Endothelial cell of umbilical vein (primary cell): Measurements from ENCODE around the gene RECQL5. TPM values are rescaled to one million over a fixed set of nuclear protein-coding genes. Genes with fewer than 3 reads are reported as not detected.

Experiments used
- BruUV-seq: library from RNA; stranded (reverse); fragments of 400-500 nt; replicated peaks from 2 replicates; lab custom pipeline; 2021; lab: Mats Ljungman, UMichigan
- CTCF ChIA-PET: fragments of 300-600, 350-600 bp; sonication (Branson Sonifier 250); formaldehyde crosslinking; loops from one replicate; lab custom pipeline; 2021; ENCODE audit warnings: antibody characterized with exemption, inconsistent platforms; lab: Charles Lee
- POLR2A ChIA-PET: fragments of 300-600, 350-600 bp; sonication (Branson Sonifier 250); formaldehyde crosslinking; loops from one replicate; lab custom pipeline; 2021; ENCODE audit warnings: antibody characterized with exemption, inconsistent platforms; lab: Charles Lee
- DNase-seq: peaks from one replicate; pipeline ENCODE4 v3.0.0-alpha.2; 2011; ENCODE audit warnings: low read depth, low spot score
- FAIRE-seq: peaks from 2 replicates; lab custom pipeline; 2011; peaks lifted over from hg19 to GRCh38; lab: Jason Lieb, UNC
- H2AFZ ChIP-seq: 2 replicates; pipeline ENCODE4 v1.6.0; 2012; ENCODE audit warnings: low read depth, low read length, control low read depth, inconsistent platforms
- H3K27ac ChIP-seq: 2 replicates; pipeline ENCODE4 v1.5.1; 2011; ENCODE audit warnings: low read depth, mild to moderate bottlenecking, control low read depth, low read length, moderate library complexity; ENCODE audit not compliant: insufficient read depth
- H3K27me3 ChIP-seq, 2 experiments: 2 replicates each; pipeline versions ENCODE4 v1.6.0 to v1.6.1; 2011; ENCODE audit warnings: low read length in 2 of 2, mixed read lengths in 1 of 2; ENCODE audit not compliant: control insufficient read depth in 2 of 2, insufficient read depth in 2 of 2
- H3K36me3 ChIP-seq, 2 experiments: 2 replicates in 1 of 2; 3 replicates in 1 of 2; pipeline ENCODE4 v1.5.1; 2011; ENCODE audit warnings: low read length in 2 of 2, mild to moderate bottlenecking in 1 of 2, moderate library complexity in 1 of 2; ENCODE audit not compliant: control insufficient read depth in 2 of 2, insufficient read depth in 2 of 2; ENCODE audit errors: extremely low read depth in 1 of 2
- H3K4me1 ChIP-seq: 3 replicates; pipeline ENCODE4 v1.5.1; 2011; ENCODE audit warnings: mild to moderate bottlenecking, low read length; ENCODE audit not compliant: control insufficient read depth, insufficient read depth; ENCODE audit errors: extremely low read depth
- H3K4me2 ChIP-seq: 2 replicates; pipeline ENCODE4 v1.6.1; 2011; ENCODE audit warnings: low read length, control low read depth, mixed read lengths; ENCODE audit not compliant: insufficient read depth
- H3K4me3 ChIP-seq, 3 experiments: fragments of 200-600 bp in 1 of 3; sonication (generic), shearing (Covaris generic) in 1 of 3; replicated peaks in 1 of 3; 2 replicates each; pipeline ENCODE4 v1.5.1; 2011 to 2016; ENCODE audit warnings: control low read depth in 3 of 3, low read length in 3 of 3, mild to moderate bottlenecking in 2 of 3, inconsistent platforms in 1 of 3, low read depth in 1 of 3, moderate library complexity in 1 of 3; ENCODE audit not compliant: insufficient read depth in 1 of 3
- H3K79me2 ChIP-seq: 2 replicates; pipeline ENCODE4 v1.6.0; 2012; ENCODE audit warnings: low read length, inconsistent platforms; ENCODE audit not compliant: control insufficient read depth, insufficient read depth
- H3K9ac ChIP-seq: replicated peaks from 2 replicates; pipeline ENCODE3; 2011; ENCODE audit warnings: low read length, control low read depth; ENCODE audit not compliant: insufficient read depth; ENCODE audit errors: extremely low read depth
- H3K9me1 ChIP-seq: replicated peaks from 3 replicates; pipeline ENCODE4 v1.6.0; 2011; ENCODE audit warnings: mild to moderate bottlenecking, low read length; ENCODE audit not compliant: control insufficient read depth, insufficient read depth; ENCODE audit errors: extremely low read depth
- H3K9me3 ChIP-seq: replicated peaks from 2 replicates; pipeline ENCODE4 v1.5.1; 2012; ENCODE audit warnings: low read length, inconsistent platforms; ENCODE audit not compliant: control insufficient read depth, insufficient read depth
- H4K20me1 ChIP-seq: replicated peaks from 2 replicates; pipeline ENCODE3; 2011; ENCODE audit warnings: mild to moderate bottlenecking, low read length; ENCODE audit not compliant: control insufficient read depth, insufficient read depth; ENCODE audit errors: extremely low read depth
- CTCF ChIP-seq, 2 donors: IDR thresholded peaks; 1 replicate in 1 of 2; 2 replicates in 1 of 2; pipeline ENCODE4 v1.5.1; 2011; ENCODE audit warnings: low read length in 2 of 2, mild to moderate bottlenecking in 2 of 2, moderate library complexity in 2 of 2, control low read depth in 1 of 2, inconsistent platforms in 1 of 2, low read depth in 1 of 2; ENCODE audit not compliant: insufficient read depth in 1 of 2; ENCODE audit errors: extremely low read depth in 1 of 2
- EZH2 ChIP-seq: IDR thresholded peaks from 2 replicates; pipeline ENCODE4 v1.6.1; 2012; ENCODE audit warnings: borderline replicate concordance, low read depth, mild to moderate bottlenecking, moderate library complexity, low read length, inconsistent platforms; ENCODE audit not compliant: severe bottlenecking
- FOS ChIP-seq: IDR thresholded peaks from 2 replicates; pipeline ENCODE4 v1.6.1; 2011; ENCODE audit warnings: mild to moderate bottlenecking, low read length, moderate library complexity, borderline replicate concordance; ENCODE audit not compliant: insufficient read depth
- GATA2 ChIP-seq: IDR thresholded peaks from 2 replicates; pipeline ENCODE4 v1.7.0; 2011; ENCODE audit warnings: low read depth, mild to moderate bottlenecking, moderate library complexity, mixed read lengths, low read length; ENCODE audit not compliant: insufficient read length, insufficient read depth
- JUN ChIP-seq: IDR thresholded peaks from 2 replicates; pipeline ENCODE4 v1.6.1; 2011; ENCODE audit warnings: borderline replicate concordance, low read depth; ENCODE audit not compliant: insufficient read length, insufficient read depth
- MYC ChIP-seq: IDR thresholded peaks from one replicate; pipeline ENCODE4 v1.6.1; 2011; ENCODE audit warnings: mild to moderate bottlenecking, low read depth, low read length
- POLR2A ChIP-seq: IDR thresholded peaks from 2 replicates; pipeline ENCODE4 v1.6.1; 2012; ENCODE audit warnings: low read depth, mild to moderate bottlenecking, control low read depth, low read length
- POLR2AphosphoS5 ChIP-seq: IDR thresholded peaks from 2 replicates; pipeline ENCODE4 v1.6.1; 2012; ENCODE audit warnings: low read depth, mild to moderate bottlenecking, control low read depth, low read length, moderate library complexity; ENCODE audit not compliant: insufficient read depth
- dilution Hi-C: fragments of 300-500 bp; cut with MboI; formaldehyde crosslinking; loops from one replicate; pipeline ENCODE4 v1.15.0; 2019; ENCODE audit warnings: low sequenced_read_pairs; ENCODE audit not compliant: extremely low pct_ligation_motif_present
- intact Hi-C: fragments of 100-400 bp; cut with micrococcal nuclease; formaldehyde crosslinking; loops from one replicate; pipeline ENCODE4 v1.10.0; 2022
- polyA plus RNA-seq, 4 experiments: library from polyadenylated mRNA; depleted of rRNA in 3 of 4; stranded (reverse) in 3 of 4; unstranded in 1 of 4; fragments of >200 nt; gene quantifications; 2 replicates each; pipeline versions ENCODE4 v1.2.1 to v1.2.3, GENCODE V29; 2011 to 2012; ENCODE audit warnings: missing spikeins in 1 of 4
- total RNA-seq: library from RNA; stranded (reverse); gene quantifications from 2 replicates; pipeline ENCODE4 v1.2.3, GENCODE V29; 2021
- TF ChIP-seq, protein P1 (sequence below): IDR thresholded peaks from 2 replicates; pipeline ENCODE4 v1.6.1; 2011; ENCODE audit not compliant: insufficient read depth, insufficient read length

Gene RECQL5
- total and polyA plus RNA-seq, 2 donors (not counting 3 experiments of a cell fraction or from before 2014, with no cell fraction given) = 21.3 to 30.7 TPM

GRCh38 chr17:75668489-75668888 lies 1.5 kb upstream of the RECQL5 start:
- DNase-seq (no peak), FAIRE-seq (no peak)
- Histone ChIP-seq H4K20me1 (no peaks in the 10 kb centered on the region), H3K9ac (peak overlapping the region; percentile 93), H3K4me2 (peak overlapping the region; percentile 91), H3K4me3 (peak overlapping the region in 1 of 3 experiments; percentile 95), H3K79me2 (peaks cover 67% of the 10 kb centered on the region), H3K27me3 (no peaks in the 10 kb centered on the region), H3K27ac (no peak overlapping the region), H3K9me3 (no peaks in the 10 kb centered on the region), H3K36me3 (peaks cover 14 to 24% of the 10 kb centered on the region in 2 experiments), H3K4me1 (peaks cover 20% of the 10 kb centered on the region), H2AFZ (no peak overlapping the region), H3K9me1 (no peaks in the 10 kb centered on the region)
- POLR2A ChIA-PET = interaction anchor here (0.6 kb wide), 1 partner anchor 58 kb away, joined by 3 read pairs; no protein-coding TSS in a partner anchor
- intact Hi-C loops = no loop called here
- TF ChIP-seq POLR2A (no peak), MYC (no peak), GATA2 (no peak), EZH2 (no peak), CTCF (IDR thresholded peaks at IDR 0.05; ENCODE audit: extremely low read depth in 1 of 2, insufficient read depth in 1 of 2, low read depth in 1 of 2, low read length in 2 of 2) (no peak), JUN (no peak), FOS (no peak), POLR2AphosphoS5 (no peak)
- TF ChIP-seq, protein P1, sequence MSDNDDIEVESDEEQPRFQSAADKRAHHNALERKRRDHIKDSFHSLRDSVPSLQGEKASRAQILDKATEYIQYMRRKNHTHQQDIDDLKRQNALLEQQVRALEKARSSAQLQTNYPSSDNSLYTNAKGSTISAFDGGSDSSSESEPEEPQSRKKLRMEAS = no peak
- CTCF ChIA-PET = interaction anchor here (0.9 to 3.6 kb wide), 4 partner anchors 11 to 82 kb away, joined by 3 to 29 read pairs (median 12); partner anchors contain the start of gene SMIM5
- BruUV-seq = no TSS peak
- dilution Hi-C loops = no loop called here
